Astrocyte (in vitro differentiated cells and primary cell): ENCODE measurements around the gene TMA7. TPM values are rescaled to one million over a fixed set of nuclear protein-coding genes. Genes with fewer than 3 reads are reported as not detected.

Experiments used
- DNase-seq: peaks from one replicate; pipeline ENCODE4 v3.0.0-alpha.2; 2010; ENCODE audit warnings: low read depth
- FAIRE-seq: peaks from 2 replicates; lab custom pipeline; 2011; peaks lifted over from hg19 to GRCh38; lab: Jason Lieb, UNC
- H2AFZ ChIP-seq: 2 replicates; pipeline ENCODE4 v1.6.0; 2012; ENCODE audit warnings: low read depth, low read length, inconsistent platforms
- H3K27ac ChIP-seq: 2 replicates; pipeline ENCODE4 v1.5.1; 2011; ENCODE audit warnings: low read depth, low read length, inconsistent platforms
- H3K27me3 ChIP-seq: 2 replicates; pipeline ENCODE4 v1.6.0; 2011; ENCODE audit warnings: low read length, inconsistent platforms; ENCODE audit not compliant: insufficient read depth
- H3K36me3 ChIP-seq: 2 replicates; pipeline ENCODE4 v1.5.1; 2011; ENCODE audit warnings: low read length, inconsistent platforms; ENCODE audit not compliant: insufficient read depth
- H3K4me1 ChIP-seq: 2 replicates; pipeline ENCODE4 v1.5.1; 2011; ENCODE audit warnings: low read length, inconsistent platforms; ENCODE audit not compliant: insufficient read depth
- H3K4me2 ChIP-seq: 2 replicates; pipeline ENCODE4 v1.6.0; 2012; ENCODE audit warnings: low read length, inconsistent platforms
- H3K4me3 ChIP-seq: 2 replicates; pipeline ENCODE4 v1.5.1; 2011; ENCODE audit warnings: low read depth, mild to moderate bottlenecking, low read length, inconsistent platforms; ENCODE audit not compliant: insufficient read depth
- H3K79me2 ChIP-seq: 2 replicates; pipeline ENCODE4 v1.6.0; 2012; ENCODE audit warnings: mild to moderate bottlenecking, low read length, inconsistent platforms; ENCODE audit not compliant: insufficient read depth
- H3K9ac ChIP-seq: 2 replicates; pipeline ENCODE4 v1.6.0; 2012; ENCODE audit warnings: mild to moderate bottlenecking, low read length, inconsistent platforms
- H3K9me3 ChIP-seq: 2 replicates; pipeline ENCODE4 v1.5.1; 2012; ENCODE audit warnings: low read depth, mild to moderate bottlenecking, low read length, inconsistent platforms; ENCODE audit not compliant: insufficient read depth
- H4K20me1 ChIP-seq: 2 replicates; pipeline ENCODE4 v1.6.0; 2012; ENCODE audit warnings: low read length, inconsistent platforms; ENCODE audit not compliant: insufficient read depth
- H3K27ac Mint-ChIP-seq: one replicate; pipeline ENCODE4 v1.8.0; 2021; ENCODE audit warnings: mild to moderate bottlenecking, mixed read lengths; ENCODE audit not compliant: unreplicated experiment
- H3K27me3 Mint-ChIP-seq: one replicate; pipeline ENCODE4 v1.8.0; 2021; ENCODE audit warnings: low read depth, mixed read lengths; ENCODE audit not compliant: unreplicated experiment
- H3K36me3 Mint-ChIP-seq: one replicate; pipeline ENCODE4 v1.8.0; 2021; ENCODE audit warnings: low read depth, mixed read lengths; ENCODE audit not compliant: unreplicated experiment
- H3K4me1 Mint-ChIP-seq: one replicate; pipeline ENCODE4 v1.8.0; 2021; ENCODE audit warnings: low read depth, mixed read lengths; ENCODE audit not compliant: unreplicated experiment
- H3K4me3 Mint-ChIP-seq: one replicate; pipeline ENCODE4 v1.8.0; 2021; ENCODE audit warnings: mild to moderate bottlenecking, moderate library complexity, mixed read lengths; ENCODE audit not compliant: unreplicated experiment
- H3K9me3 Mint-ChIP-seq: one replicate; pipeline ENCODE4 v1.8.0; 2021; ENCODE audit warnings: mild to moderate bottlenecking, mixed read lengths; ENCODE audit not compliant: unreplicated experiment
- CTCF ChIP-seq: IDR thresholded peaks from 2 replicates; pipeline ENCODE4 v1.5.1; 2011; ENCODE audit warnings: low read depth, mild to moderate bottlenecking, inconsistent platforms, low read length, moderate library complexity; ENCODE audit not compliant: insufficient read depth
- EZH2 ChIP-seq: IDR thresholded peaks from 2 replicates; pipeline ENCODE4 v1.6.1; 2012; ENCODE audit warnings: mild to moderate bottlenecking, low read length, inconsistent platforms; ENCODE audit not compliant: insufficient read depth
- total RNA-seq: library from RNA; stranded (reverse); gene quantifications from 2 replicates; pipeline ENCODE4 v1.2.1, GENCODE V29; 2021

Gene TMA7
- total RNA-seq, 1 donor from 2014 or later = 272 TPM

GRCh38 chr3:48413611-48414010, 26.4 kb upstream of the TMA7 start:
- no peaks in the 10 kb centered on the region for H3K36me3 ChIP-seq
- no peak overlapping the region for H2AFZ ChIP-seq
- TF ChIP-seq EZH2 (no peak), CTCF (no peak)
- H3K27me3 Mint-ChIP-seq = no peaks in the 10 kb centered on the region
- H3K4me2 ChIP-seq = no peak overlapping the region
- no peak for FAIRE-seq
- no peak overlapping the region for H3K27ac ChIP-seq
- H3K4me3 ChIP-seq = no peak overlapping the region
- no peaks in the 10 kb centered on the region for H3K9me3 ChIP-seq
- peaks cover 24% of the 10 kb centered on the region for H4K20me1 ChIP-seq
- H3K27ac Mint-ChIP-seq = no peak overlapping the region
- H3K4me3 Mint-ChIP-seq = peak overlapping the region; percentile 51
- no peaks in the 10 kb centered on the region for H3K9me3 Mint-ChIP-seq
- no peaks in the 10 kb centered on the region for H3K79me2 ChIP-seq
- no peaks in the 10 kb centered on the region for H3K4me1 Mint-ChIP-seq
- peaks cover 23% of the 10 kb centered on the region for H3K36me3 Mint-ChIP-seq
- no peak overlapping the region for H3K9ac ChIP-seq
- H3K4me1 ChIP-seq = no peaks in the 10 kb centered on the region
- H3K27me3 ChIP-seq = no peaks in the 10 kb centered on the region
- DNase-seq = no peak

GRCh38 chr3:48414376-48415250, 25.4 kb upstream of the TMA7 start:
- Histone ChIP-seq H3K4me3 (no peak overlapping the region), H4K20me1 (peaks cover 29% of the 10 kb centered on the region), H3K9ac (no peak overlapping the region), H3K9me3 (no peaks in the 10 kb centered on the region), H3K27me3 (no peaks in the 10 kb centered on the region), H3K27ac (no peak overlapping the region), H2AFZ (no peak overlapping the region), H3K36me3 (no peaks in the 10 kb centered on the region), H3K4me2 (no peak overlapping the region), H3K4me1 (no peaks in the 10 kb centered on the region), H3K79me2 (no peaks in the 10 kb centered on the region)
- DNase-seq (no peak), FAIRE-seq (no peak)
- Mint-ChIP-seq H3K27ac (no peak overlapping the region), H3K27me3 (no peaks in the 10 kb centered on the region), H3K4me1 (no peaks in the 10 kb centered on the region), H3K36me3 (peaks cover 18% of the 10 kb centered on the region), H3K9me3 (no peaks in the 10 kb centered on the region), H3K4me3 (no peak overlapping the region)
- TF ChIP-seq CTCF = no peak
- TF ChIP-seq EZH2 = no peak
